H1 (cell line): Measurements from ENCODE around the gene ELMO3. TPM values are rescaled to one million over a fixed set of nuclear protein-coding genes. Genes with fewer than 3 reads are reported as not detected.

Source experiments
- CTCF ChIA-PET: fragments of 300-600 bp; sonication (Branson Sonifier 250); formaldehyde crosslinking; loops from one replicate; lab custom pipeline; 2021; ENCODE audit not compliant: partially characterized antibody; lab: Charles Lee
- POLR2A ChIA-PET: fragments of 300-600 bp; sonication (Branson Sonifier 250); formaldehyde crosslinking; loops from one replicate; lab custom pipeline; 2021; ENCODE audit warnings: inconsistent platforms; ENCODE audit not compliant: partially characterized antibody; lab: Charles Lee
- DNase-seq, 2 experiments: peaks; one replicate each; pipeline versions ENCODE4 v3.0.0 to v3.0.0-alpha.2; 2010 to 2022; ENCODE audit warnings: low spot score in 2 of 2, low read depth in 1 of 2, mixed read lengths in 1 of 2
- FAIRE-seq: peaks from 2 replicates; lab custom pipeline; 2011; peaks lifted over from hg19 to GRCh38; lab: Jason Lieb, UNC
- H2AFZ ChIP-seq: 2 replicates; pipeline ENCODE4 v1.8.1; 2012; ENCODE audit warnings: low read length, inconsistent platforms
- H2AK5ac ChIP-seq: 2 replicates; pipeline ENCODE4 v1.6.1; 2013; ENCODE audit warnings: low read depth, low read length
- H2BK120ac ChIP-seq: replicated peaks from 2 replicates; pipeline ENCODE3; 2013; ENCODE audit warnings: low read depth, low read length, inconsistent platforms
- H2BK12ac ChIP-seq: 2 replicates; pipeline ENCODE4 v1.6.1; 2013; ENCODE audit warnings: low read depth, low read length
- H2BK15ac ChIP-seq: 2 replicates; pipeline ENCODE4 v1.6.1; 2013; ENCODE audit warnings: low read length
- H2BK20ac ChIP-seq: 2 replicates; pipeline ENCODE4 v1.6.1; 2013; ENCODE audit warnings: low read length
- H2BK5ac ChIP-seq: 2 replicates; pipeline ENCODE4 v1.6.1; 2013; ENCODE audit warnings: low read depth, low read length
- H3K14ac ChIP-seq: 2 replicates; pipeline ENCODE4 v1.6.1; 2013; ENCODE audit warnings: inconsistent platforms; ENCODE audit not compliant: insufficient read length
- H3K18ac ChIP-seq: 2 replicates; pipeline ENCODE4 v1.6.1; 2013; ENCODE audit warnings: low read length; ENCODE audit errors: extremely low read depth
- H3K23ac ChIP-seq: 2 replicates; pipeline ENCODE4 v1.6.1; 2013; ENCODE audit warnings: inconsistent platforms; ENCODE audit not compliant: insufficient read length
- H3K23me2 ChIP-seq: 2 replicates; pipeline ENCODE4 v1.6.1; 2013; ENCODE audit warnings: low read depth, low read length
- H3K27ac ChIP-seq: 2 replicates; pipeline ENCODE4 v1.6.1; 2011; ENCODE audit warnings: low read depth, low read length, inconsistent platforms
- H3K27me3 ChIP-seq, 4 experiments: replicated peaks in 1 of 4; 1 replicate in 1 of 4; 2 replicates in 3 of 4; pipeline versions ENCODE4 v1.6.1 to v1.8.1; 2011 to 2013; ENCODE audit warnings: low read length in 3 of 4, mild to moderate bottlenecking in 3 of 4, inconsistent platforms in 2 of 4, mixed read lengths in 2 of 4, moderate library complexity in 1 of 4; ENCODE audit not compliant: control insufficient read depth in 3 of 4, insufficient read depth in 3 of 4; ENCODE audit errors: extremely low read depth in 1 of 4
- H3K36me3 ChIP-seq, 4 experiments: 2 replicates each; pipeline versions ENCODE4 v1.6.1 to v1.8.1; 2011 to 2013; ENCODE audit warnings: mild to moderate bottlenecking in 4 of 4, low read length in 3 of 4, moderate library complexity in 2 of 4, control low read depth in 1 of 4, inconsistent platforms in 1 of 4; ENCODE audit not compliant: insufficient read depth in 4 of 4, control insufficient read depth in 2 of 4
- H3K4ac ChIP-seq: replicated peaks from 2 replicates; pipeline ENCODE3; 2013; ENCODE audit warnings: low read length, low read depth, mixed read lengths, inconsistent platforms; ENCODE audit not compliant: insufficient read length
- H3K4me1 ChIP-seq, 4 experiments: replicated peaks in 1 of 4; 1 replicate in 1 of 4; 2 replicates in 3 of 4; pipeline versions ENCODE4 v1.6.1 to v1.8.1; 2011 to 2013; ENCODE audit warnings: low read length in 3 of 4, inconsistent platforms in 2 of 4, mixed read lengths in 1 of 4; ENCODE audit not compliant: insufficient read depth in 4 of 4, control insufficient read depth in 3 of 4
- H3K4me2 ChIP-seq, 2 experiments: 2 replicates each; pipeline versions ENCODE4 v1.6.1 to v1.8.1; 2011 to 2013; ENCODE audit warnings: low read depth in 2 of 2, low read length in 2 of 2, control low read depth in 1 of 2, inconsistent platforms in 1 of 2, mild to moderate bottlenecking in 1 of 2; ENCODE audit not compliant: insufficient read depth in 1 of 2
- H3K4me3 ChIP-seq, 4 experiments: fragments of 200-600, 300-600 bp in 1 of 4; sonication (generic), shearing (Covaris generic), sonication (Bioruptor Twin) in 1 of 4; 2 replicates each; pipeline versions ENCODE4 v1.5.1 to v1.8.1; 2011 to 2016; ENCODE audit warnings: low read length in 4 of 4, low read depth in 3 of 4, control low read depth in 2 of 4, inconsistent platforms in 2 of 4, mild to moderate bottlenecking in 2 of 4, mixed read lengths in 1 of 4, moderate library complexity in 1 of 4; ENCODE audit not compliant: insufficient read depth in 2 of 4; ENCODE audit errors: extremely low read depth in 1 of 4
- H3K56ac ChIP-seq: replicated peaks from 2 replicates; pipeline ENCODE3; 2013; ENCODE audit warnings: low read depth, mild to moderate bottlenecking, mixed read lengths, low read length, inconsistent platforms; ENCODE audit not compliant: insufficient read length
- H3K79me1 ChIP-seq: 2 replicates; pipeline ENCODE4 v1.6.1; 2013; ENCODE audit warnings: low read depth, low read length, control low read depth
- H3K79me2 ChIP-seq, 2 experiments: 2 replicates each; pipeline versions ENCODE4 v1.6.1 to v1.8.1; 2012 to 2013; ENCODE audit warnings: low read length in 2 of 2, mild to moderate bottlenecking in 2 of 2, inconsistent platforms in 1 of 2; ENCODE audit not compliant: insufficient read depth in 2 of 2, control insufficient read depth in 1 of 2
- H3K9ac ChIP-seq, 4 experiments: replicated peaks in 1 of 4; 1 replicate in 1 of 4; 2 replicates in 3 of 4; pipeline versions ENCODE4 v1.6.1 to v1.8.1; 2011 to 2013; ENCODE audit warnings: low read depth in 3 of 4, low read length in 3 of 4, control low read depth in 2 of 4, mild to moderate bottlenecking in 2 of 4, moderate library complexity in 2 of 4, inconsistent platforms in 1 of 4; ENCODE audit errors: extremely low read depth in 1 of 4
- H3K9me3 ChIP-seq, 2 experiments: 2 replicates each; pipeline versions ENCODE4 v1.6.1 to v1.8.1; 2012 to 2013; ENCODE audit warnings: mild to moderate bottlenecking in 2 of 2, moderate library complexity in 2 of 2, control low read depth in 1 of 2, inconsistent platforms in 1 of 2, low read depth in 1 of 2, low read length in 1 of 2, mixed read lengths in 1 of 2; ENCODE audit not compliant: insufficient read depth in 2 of 2
- H4K20me1 ChIP-seq, 2 experiments: replicated peaks in 1 of 2; 2 replicates each; pipeline versions ENCODE3 to v1.8.1; 2011 to 2013; ENCODE audit warnings: inconsistent platforms in 2 of 2, low read length in 2 of 2, mild to moderate bottlenecking in 1 of 2; ENCODE audit not compliant: insufficient read depth in 2 of 2, control insufficient read depth in 1 of 2
- H4K5ac ChIP-seq: 2 replicates; pipeline ENCODE4 v1.6.1; 2013; ENCODE audit warnings: low read length, low read depth, mixed read lengths, inconsistent platforms; ENCODE audit not compliant: insufficient read length
- H4K8ac ChIP-seq: 2 replicates; pipeline ENCODE4 v1.8.0; 2013; ENCODE audit warnings: mild to moderate bottlenecking, moderate library complexity, low read length, inconsistent platforms; ENCODE audit not compliant: insufficient read depth; ENCODE audit errors: extremely low read depth
- H4K91ac ChIP-seq: replicated peaks from 2 replicates; pipeline ENCODE3; 2013; ENCODE audit warnings: low read length, mixed read lengths, inconsistent platforms; ENCODE audit not compliant: insufficient read length
- CHD1 ChIP-seq: IDR thresholded peaks from 2 replicates; pipeline ENCODE4 v1.6.1; 2012; ENCODE audit warnings: low read depth, low read length, improper control_type of control experiment
- EGR1 ChIP-seq: IDR thresholded peaks from 2 replicates; pipeline ENCODE4 v1.6.1; 2011; ENCODE audit warnings: low read depth, low read length, borderline replicate concordance
- EP300 ChIP-seq, 2 experiments: IDR thresholded peaks; 1 replicate in 1 of 2; 2 replicates in 1 of 2; pipeline ENCODE4 v1.6.1; 2011 to 2012; ENCODE audit warnings: low read depth in 2 of 2, low read length in 2 of 2, mild to moderate bottlenecking in 2 of 2, borderline replicate concordance in 1 of 2, inconsistent platforms in 1 of 2, moderate library complexity in 1 of 2
- GABPA ChIP-seq: IDR thresholded peaks from 2 replicates; pipeline ENCODE4 v1.6.1; 2011; ENCODE audit warnings: mild to moderate bottlenecking, low read length, moderate library complexity, borderline replicate concordance; ENCODE audit not compliant: insufficient read depth
- JUND ChIP-seq: IDR thresholded peaks from 2 replicates; pipeline ENCODE4 v1.6.1; 2011; ENCODE audit warnings: mild to moderate bottlenecking, improper control_type of control experiment, low read length
- KDM5A ChIP-seq: fragments of 200-600 bp; IDR thresholded peaks from 2 replicates; pipeline ENCODE4 v1.7.1; 2012; ENCODE audit warnings: mild to moderate bottlenecking, low read length, inconsistent platforms, mixed read lengths
- POLR2AphosphoS5 ChIP-seq: IDR thresholded peaks from 2 replicates; pipeline ENCODE4 v1.6.1; 2011; ENCODE audit warnings: low read depth, low read length
- SIX5 ChIP-seq: IDR thresholded peaks from 2 replicates; pipeline ENCODE4 v1.6.1; 2011; ENCODE audit warnings: mild to moderate bottlenecking, low read depth, low read length
- SP1 ChIP-seq: IDR thresholded peaks from 2 replicates; pipeline ENCODE4 v1.6.1; 2011; ENCODE audit warnings: low read depth, low read length
- TBP ChIP-seq: IDR thresholded peaks from 2 replicates; pipeline ENCODE4 v1.6.1; 2011; ENCODE audit warnings: low read depth, low read length, improper control_type of control experiment
- TCF12 ChIP-seq: IDR thresholded peaks from 2 replicates; pipeline ENCODE4 v1.6.1; 2011; ENCODE audit warnings: low read depth, mild to moderate bottlenecking, low read length
- WGBS, 2 experiments: shearing (Covaris generic) in 1 of 2; methylation state at CpG; one replicate each; pipeline versions ENCODE4 v1.1.6 to v1.1.7; 2013 to 2015; ENCODE audit warnings: low lambda C conversion rate in 2 of 2, mixed read lengths in 2 of 2, inconsistent platforms in 1 of 2, low coverage in 1 of 2, missing lambda C conversion rate in 1 of 2; ENCODE audit not compliant: insufficient replicate concordance in 2 of 2, insufficient coverage in 1 of 2, insufficient read length in 1 of 2; ENCODE audit errors: extremely low coverage in 1 of 2, missing lambda C conversion rate in 1 of 2; 5-methylcytosine and 5-hydroxymethylcytosine counted together
- polyA plus RNA-seq, 7 experiments: library from polyadenylated mRNA; depleted of rRNA in 3 of 7; stranded (reverse) in 5 of 7; unstranded in 2 of 7; fragments of >200 nt in 5 of 7; fragments of 200-250 nt in 2 of 7; gene quantifications; 1 replicate in 5 of 7; 2 replicates in 1 of 7; 4 replicates in 1 of 7; pipeline versions ENCODE4 v1.2.1 to v1.2.3, GENCODE V29; 2011 to 2013; ENCODE audit warnings: missing spikeins in 2 of 7, mixed read lengths in 2 of 7
- total RNA-seq: library from RNA; stranded (reverse); fragmentation: NEBNext Ultra II Directional; extraction: Animal tissue kit (Norgen Biotek cat#: 25700); gene quantifications from 2 replicates; pipeline ENCODE4 v1.2.1, GENCODE V29; 2021
- TF ChIP-seq, protein P1 (sequence below): IDR thresholded peaks from 2 replicates; pipeline ENCODE4 v1.6.1; 2011; ENCODE audit warnings: low read depth, mild to moderate bottlenecking, low read length; ENCODE audit not compliant: insufficient read depth

ELMO3 gene
- total and polyA plus RNA-seq, 2 of the 8 experiments (the other 6 are each of a cell fraction or from before 2014, with no cell fraction given), result 9.6 to 10.9 TPM

DNA sequence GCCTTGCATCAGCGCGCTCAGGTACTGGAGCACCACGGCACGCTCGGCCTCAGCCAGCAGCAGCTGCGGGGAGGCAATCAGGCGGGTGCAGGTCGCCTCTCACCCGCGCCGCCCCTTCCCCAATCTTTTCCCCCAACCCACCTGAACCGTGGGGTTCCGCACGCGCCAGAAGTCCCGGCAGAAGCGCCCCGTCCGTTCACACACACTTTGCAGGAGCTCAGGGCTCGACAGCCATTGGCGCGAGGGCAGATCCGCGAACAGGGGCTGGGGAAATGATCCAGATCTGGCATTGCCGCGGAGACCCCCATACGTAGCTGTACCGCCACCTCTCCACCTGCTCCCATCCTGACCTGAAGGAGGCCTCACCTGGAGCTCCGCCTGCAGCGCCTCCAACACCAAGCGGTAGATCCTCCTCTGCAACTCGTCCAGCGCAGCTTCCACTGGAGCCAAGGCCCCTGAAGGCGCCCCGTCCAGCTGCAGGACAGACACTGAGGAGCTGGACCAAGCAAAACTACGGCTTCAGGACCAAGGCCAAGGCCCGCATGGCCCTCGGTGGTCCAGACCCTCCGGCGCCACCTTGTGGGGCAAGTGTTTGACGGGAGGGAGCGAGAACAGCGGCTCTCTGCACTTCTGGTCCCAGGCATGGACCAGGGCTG, 13.8 kb upstream of the ELMO3 start:
- H4K5ac ChIP-seq, result no peak overlapping the region
- H4K20me1 ChIP-seq, result peaks cover 2 to 20% of the 10 kb centered on the region in 2 experiments
- no peak overlapping the region for H3K23ac ChIP-seq
- H3K9me3 ChIP-seq, result no peaks in the 10 kb centered on the region
- no peak overlapping the region for H3K27ac ChIP-seq
- FAIRE-seq, result peak; percentile 72
- CTCF ChIA-PET, result interaction anchor here (0.5 to 9.3 kb wide), 34 partner anchors 9 to 458 kb away, joined by 3 to 151 read pairs (median 4); partner anchors contain the start of genes B3GNT9, CES3, ELMO3 and FBXL8
- POLR2A ChIA-PET, result interaction anchor here (0.6 to 4.0 kb wide), 13 partner anchors 11 to 251 kb away, joined by 3 to 19 read pairs (median 4); partner anchors contain the start of genes HSF4 and NOL3
- no peak overlapping the region; the same call in 1 of the 2 replicates for H2BK5ac ChIP-seq
- H2BK12ac ChIP-seq, result no peak overlapping the region
- peaks cover 0 to 5% of the 10 kb centered on the region in 2 experiments; a peak in 1 of 4 replicates for H3K79me2 ChIP-seq
- peaks cover 8 to 32% (median 19%) of the 10 kb centered on the region in 4 experiments for H3K27me3 ChIP-seq
- no peaks in the 10 kb centered on the region; a peak in 1 of 8 replicates for H3K36me3 ChIP-seq
- H3K4me2 ChIP-seq, result peak overlapping the region; percentile 67 to 92
- peak overlapping the region in 3 of 4 experiments; percentile 84 to 90 (median 86); a peak in 3 of 8 replicates for H3K4me3 ChIP-seq
- no peaks in the 10 kb centered on the region for H3K79me1 ChIP-seq
- no peak overlapping the region for H3K18ac ChIP-seq
- H3K56ac ChIP-seq, result no peak overlapping the region
- H2AK5ac ChIP-seq, result no peak overlapping the region
- no peak overlapping the region for H3K9ac ChIP-seq
- H2AFZ ChIP-seq, result no peak overlapping the region
- H3K23me2 ChIP-seq, result peaks cover 13% of the 10 kb centered on the region; the same call in 1 of the 2 replicates
- WGBS, 2 experiments, result 10% methylated on average over 31 of the region's 43 CpGs; no CpG with 5 or more reads in 1 of the 2 experiments
- no peak overlapping the region for H3K14ac ChIP-seq
- no peak overlapping the region for H4K91ac ChIP-seq
- peak; percentile 77 to 97 for DNase-seq
- no peak overlapping the region for H2BK15ac ChIP-seq
- no peak overlapping the region for H2BK20ac ChIP-seq
- H3K4ac ChIP-seq, result no peak overlapping the region
- peaks cover 0 to 17% (median 10%) of the 10 kb centered on the region in 4 experiments; a peak in 5 of 7 replicates for H3K4me1 ChIP-seq
- H4K8ac ChIP-seq, result 0 out of 2 replicates have a peak overlapping the region, but pooled peaks have one; percentile 89
- no peak overlapping the region for H2BK120ac ChIP-seq
- 0 out of 2 replicates have a peak, but pooled peaks have one; percentile 48 for TF ChIP-seq SP1
- TF ChIP-seq EGR1, result peak; percentile 69
- TF ChIP-seq TCF12, result peak; percentile 47; the same call in 1 of the 2 replicates
- no peak for TF ChIP-seq KDM5A
- no peak for TF ChIP-seq SIX5
- peak; percentile 61; the same call in 1 of the 2 replicates for TF ChIP-seq TBP
- TF ChIP-seq GABPA, result peak; percentile 77; the same call in 1 of the 2 replicates
- TF ChIP-seq, protein P1, sequence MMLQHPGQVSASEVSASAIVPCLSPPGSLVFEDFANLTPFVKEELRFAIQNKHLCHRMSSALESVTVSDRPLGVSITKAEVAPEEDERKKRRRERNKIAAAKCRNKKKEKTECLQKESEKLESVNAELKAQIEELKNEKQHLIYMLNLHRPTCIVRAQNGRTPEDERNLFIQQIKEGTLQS, result no peak
- TF ChIP-seq CHD1, result no peak
- TF ChIP-seq JUND, result no peak
- TF ChIP-seq POLR2AphosphoS5, result no peak
- no peak for TF ChIP-seq EP300 (IDR thresholded peaks at IDR 0.05; ENCODE audit: borderline replicate concordance in 1 of 2, low read depth in 2 of 2, low read length in 2 of 2)
